Cardiac septum (tissue), 1 donor: ENCODE data around the gene LRRC45. TPM values are rescaled to one million over a fixed set of nuclear protein-coding genes. Genes with fewer than 3 reads are reported as not detected.
"Not testable (repeated sequence)": the region's sequence is repeated elsewhere in the genome, so short reads cannot be mapped to it uniquely, and the experiment has no call there.

ENCODE experiments used
- DNase-seq: peaks from one replicate; pipeline ENCODE4 v3.0.0-alpha.2; 2020; ENCODE audit warnings: low spot score
- intact Hi-C: fragments of 100-400 bp; cut with DNase I; formaldehyde crosslinking; loops from one replicate; pipeline ENCODE4 v1.14.0; 2022
- total RNA-seq: library from RNA; stranded (reverse); fragmentation: NEBNext Ultra II Directional; extraction: Animal tissue kit (Norgen Biotek cat#: 25700); gene quantifications from one replicate; pipeline ENCODE4 v1.2.1, GENCODE V29; 2021
- donor health status: DM: no; HTN: no; CAD: no.

The LRRC45 gene
- total RNA-seq, 1 donor from 2014 or later, result 3.3 TPM

DNA sequence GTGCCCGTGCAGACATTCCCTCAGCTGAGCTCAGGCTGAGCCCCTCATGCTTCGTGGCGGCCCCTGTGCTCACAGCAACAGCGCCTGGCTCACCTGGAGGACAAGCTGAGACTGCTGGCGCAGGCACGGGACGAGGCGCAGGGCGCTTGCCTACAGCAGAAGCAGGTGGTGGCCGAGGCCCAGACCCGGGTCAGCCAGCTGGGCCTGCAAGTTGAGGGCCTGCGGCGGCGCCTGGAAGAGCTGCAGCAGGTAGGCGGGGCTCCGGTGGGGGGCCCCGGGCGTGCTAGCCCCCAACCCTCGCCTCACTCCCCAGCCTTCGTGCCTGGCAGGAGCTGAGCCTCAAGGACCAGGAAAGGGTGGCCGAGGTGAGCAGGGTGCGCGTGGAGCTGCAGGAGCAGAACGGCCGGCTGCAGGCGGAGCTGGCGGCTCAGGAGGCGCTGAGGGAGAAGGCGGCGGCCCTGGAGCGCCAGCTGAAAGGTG lies 6.9 kb downstream of the LRRC45 start:
- DNase-seq, result no peak
- intact Hi-C loops, result loop anchor here (1.0 kb wide), 1 partner anchor 124 kb away; no protein-coding TSS in a partner anchor

DNA sequence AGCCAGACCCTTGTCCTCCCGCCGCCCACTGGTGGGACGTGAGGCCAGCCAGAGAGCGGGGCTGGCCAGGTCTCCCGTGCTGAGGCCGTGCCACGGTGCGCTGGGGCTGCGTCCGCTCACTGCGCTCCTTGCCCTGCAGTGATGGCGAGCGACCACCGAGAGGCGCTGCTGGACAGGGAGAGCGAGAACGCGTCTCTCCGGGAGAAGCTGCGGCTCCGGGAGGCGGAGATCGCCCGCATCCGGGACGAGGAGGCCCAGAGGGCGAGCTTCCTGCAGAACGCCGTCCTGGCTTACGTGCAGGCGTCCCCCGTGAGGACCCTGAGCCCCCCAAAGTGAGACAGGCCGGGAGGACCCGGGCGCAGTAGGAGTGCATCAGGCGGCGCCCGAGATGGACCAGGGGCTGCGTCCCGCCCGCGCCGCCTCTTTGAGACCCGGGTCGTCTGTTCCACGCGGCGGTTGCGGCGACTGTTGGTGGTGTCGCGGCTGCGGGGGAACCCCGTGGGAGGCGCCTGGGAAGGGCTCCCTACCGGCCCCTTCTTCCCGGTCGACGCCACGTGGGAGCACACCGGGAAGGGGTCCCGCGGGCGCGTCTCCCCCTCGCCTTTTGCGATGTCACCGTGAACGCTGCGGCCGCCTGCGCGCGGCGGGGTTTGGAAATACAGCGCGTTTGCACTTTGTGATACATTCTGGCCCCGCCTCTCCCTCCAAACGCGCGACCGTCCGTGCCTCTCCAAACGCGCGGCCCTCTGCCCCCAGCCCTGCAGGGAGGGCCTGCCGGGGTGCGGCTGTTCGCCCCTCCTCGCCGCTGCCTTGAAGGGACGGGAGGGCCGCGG lies 7.6 kb downstream of the LRRC45 start:
- DNase-seq, result peak; percentile 94
- intact Hi-C loops, result loop anchor here (1.0 kb wide), 1 partner anchor 124 kb away; no protein-coding TSS in a partner anchor

DNA sequence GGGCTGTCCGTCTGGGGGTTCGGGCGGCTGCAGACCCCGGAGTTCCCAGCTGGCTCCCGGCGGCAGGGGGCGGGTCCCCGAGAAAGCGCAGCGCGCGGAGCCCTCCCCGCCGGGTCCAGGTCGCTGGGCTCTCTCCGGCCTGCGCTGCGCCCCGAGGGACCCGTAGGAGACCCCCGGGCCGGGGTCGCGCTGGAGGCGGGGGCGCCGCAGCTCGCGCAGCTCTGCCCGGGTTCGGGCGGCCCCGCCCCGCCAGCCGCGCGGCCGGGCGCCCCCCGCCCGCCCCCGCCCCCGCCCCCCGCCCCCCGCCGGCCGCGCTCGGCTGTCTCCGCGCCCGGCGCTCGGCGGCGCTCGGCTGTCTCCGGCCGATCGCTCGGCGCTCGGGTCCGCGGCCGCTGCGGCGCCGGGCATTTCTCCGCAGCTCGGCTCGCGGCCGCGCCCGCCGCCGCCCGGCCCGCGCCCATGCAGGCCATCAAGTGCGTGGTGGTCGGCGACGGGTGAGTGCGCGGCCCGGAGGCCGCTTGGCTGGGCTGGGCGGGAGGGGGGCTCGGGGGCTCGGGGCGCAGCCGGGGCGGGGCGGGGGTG lies 8.3 kb downstream of the LRRC45 start, which contains the start of gene RAC3:
RAC3 (plus strand) TSS at position 376 of the 582 bp plus-strand sequence; CDS start at position 460, 84 bp downstream.
- no peak for DNase-seq
- intact Hi-C loops, result no loop called here

DNA sequence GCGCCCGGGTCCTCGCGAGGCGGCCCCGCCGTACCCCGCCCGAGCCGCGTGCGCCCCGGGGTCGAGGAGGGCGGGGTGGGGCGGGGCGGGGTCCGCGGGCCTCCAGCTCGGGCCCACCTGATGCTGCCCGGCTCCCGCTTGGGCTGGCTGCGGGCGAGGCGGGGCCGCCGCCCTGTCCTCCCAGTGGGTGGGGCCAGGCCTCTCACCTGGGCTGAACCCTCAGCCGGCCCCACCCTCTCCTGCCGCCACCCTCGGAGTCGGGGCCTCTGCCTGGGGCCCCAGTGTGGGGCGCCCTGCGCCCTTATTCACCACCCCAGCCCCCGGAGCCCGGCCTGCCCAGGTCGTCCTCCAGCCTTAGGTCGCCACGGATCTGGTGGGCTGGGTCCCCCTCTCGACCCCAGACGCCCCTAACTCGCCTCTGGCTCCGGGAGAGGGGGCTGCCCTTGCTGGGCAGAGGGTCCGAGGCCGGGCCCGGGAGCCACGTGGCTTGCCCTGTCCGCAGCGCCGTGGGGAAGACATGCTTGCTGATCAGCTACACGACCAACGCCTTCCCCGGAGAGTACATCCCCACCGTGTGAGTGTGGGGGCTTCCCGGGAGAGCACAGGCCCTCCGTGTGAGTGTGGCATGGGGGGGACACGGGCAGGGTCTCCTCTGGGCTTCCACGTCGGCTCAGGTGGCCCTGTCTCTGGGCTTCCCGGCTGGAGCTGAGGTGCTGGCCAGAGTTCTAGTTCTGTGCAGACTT lies 9.0 kb downstream of the LRRC45 start:
- no peak for DNase-seq
- intact Hi-C loops, result no loop called here

DNA sequence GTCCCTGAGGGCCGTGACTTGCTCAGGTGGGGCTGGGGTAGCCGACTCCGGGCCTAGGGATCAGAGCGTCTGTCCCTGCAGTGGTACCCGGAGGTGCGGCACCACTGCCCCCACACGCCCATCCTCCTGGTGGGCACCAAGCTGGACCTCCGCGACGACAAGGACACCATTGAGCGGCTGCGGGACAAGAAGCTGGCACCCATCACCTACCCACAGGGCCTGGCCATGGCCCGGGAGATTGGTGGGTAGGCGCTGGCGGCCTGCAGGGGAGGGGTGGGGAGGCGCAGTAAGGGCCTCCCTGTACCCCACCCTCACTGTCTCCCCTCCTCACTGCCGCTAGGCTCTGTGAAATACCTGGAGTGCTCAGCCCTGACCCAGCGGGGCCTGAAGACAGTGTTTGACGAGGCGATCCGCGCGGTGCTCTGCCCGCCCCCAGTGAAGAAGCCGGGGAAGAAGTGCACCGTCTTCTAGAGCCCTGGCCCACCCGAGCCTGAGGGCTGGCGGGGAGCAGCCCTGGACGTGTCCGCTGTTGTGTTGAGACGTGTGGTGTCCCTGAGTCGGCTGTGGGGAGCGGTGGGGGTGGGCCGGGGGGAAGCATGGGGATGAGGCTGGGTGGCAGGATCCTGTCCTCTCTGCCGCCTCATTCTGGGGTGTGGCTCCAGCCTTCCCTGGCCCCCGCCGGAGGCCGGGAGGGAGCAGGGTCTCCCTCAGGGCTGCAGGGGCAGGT lies 10.4 kb downstream of the LRRC45 start:
- intact Hi-C loops, result no loop called here
- DNase-seq, result no peak

DNA sequence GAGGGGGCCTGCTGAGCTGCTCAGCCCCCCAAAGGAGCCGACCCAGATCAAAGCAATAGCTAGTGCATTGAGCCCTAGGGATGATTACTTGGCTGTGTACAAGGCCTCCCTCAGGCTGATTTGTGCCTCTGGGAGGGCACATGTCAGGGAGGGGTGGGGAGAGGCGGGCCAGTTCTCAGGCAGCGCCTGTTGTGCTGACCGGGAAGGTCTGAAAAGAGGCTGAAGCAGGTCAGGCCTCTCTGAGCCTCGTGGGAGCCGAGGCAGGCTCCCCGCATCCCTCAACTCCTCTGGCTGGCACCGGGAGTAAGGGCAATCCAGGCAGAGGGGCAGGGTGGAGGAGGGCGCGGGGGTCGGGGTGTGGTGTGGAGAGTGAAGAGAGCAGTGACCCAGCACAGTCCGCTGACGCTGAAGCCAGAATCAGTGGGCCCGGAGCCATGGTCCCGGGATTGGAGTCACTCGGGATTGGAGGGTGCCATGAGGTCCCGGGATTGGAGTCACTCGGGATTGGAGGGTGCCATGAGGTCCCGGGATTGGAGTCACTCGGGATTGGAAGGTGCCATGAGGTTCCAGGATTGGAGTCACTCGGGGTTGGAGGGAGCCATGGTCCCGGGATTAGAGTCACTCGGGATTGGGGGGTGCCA lies 11.4 kb downstream of the LRRC45 start:
- intact Hi-C loops, result loop anchor here (5.0 kb wide), 1 partner anchor 63 kb away; the partner anchor contains the start of gene FASN
- no peak for DNase-seq

DNA sequence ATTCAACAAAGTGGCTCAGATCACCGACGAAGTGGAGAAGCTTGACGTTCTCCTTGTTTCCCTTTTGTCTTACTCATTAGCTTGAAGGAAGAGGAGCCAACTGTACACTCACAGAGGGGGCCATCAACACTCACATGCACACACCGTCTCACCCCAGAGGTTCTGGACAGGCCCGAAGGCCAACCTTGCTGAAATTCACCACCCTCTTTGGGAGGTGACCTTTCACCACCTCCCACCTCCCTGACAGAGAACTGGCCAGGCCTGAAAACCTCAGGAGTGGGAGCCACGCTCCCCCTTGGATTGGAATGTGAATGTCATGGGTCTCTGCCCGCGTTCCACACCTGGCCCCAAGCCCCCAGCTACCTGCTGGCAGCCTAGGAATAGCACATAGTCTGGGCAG lies 12.4 kb downstream of the LRRC45 start:
- DNase-seq, result no peak
- intact Hi-C loops, result loop anchor here (5.0 kb wide), 1 partner anchor 62 kb away; the partner anchor contains the start of gene FASN

DNA sequence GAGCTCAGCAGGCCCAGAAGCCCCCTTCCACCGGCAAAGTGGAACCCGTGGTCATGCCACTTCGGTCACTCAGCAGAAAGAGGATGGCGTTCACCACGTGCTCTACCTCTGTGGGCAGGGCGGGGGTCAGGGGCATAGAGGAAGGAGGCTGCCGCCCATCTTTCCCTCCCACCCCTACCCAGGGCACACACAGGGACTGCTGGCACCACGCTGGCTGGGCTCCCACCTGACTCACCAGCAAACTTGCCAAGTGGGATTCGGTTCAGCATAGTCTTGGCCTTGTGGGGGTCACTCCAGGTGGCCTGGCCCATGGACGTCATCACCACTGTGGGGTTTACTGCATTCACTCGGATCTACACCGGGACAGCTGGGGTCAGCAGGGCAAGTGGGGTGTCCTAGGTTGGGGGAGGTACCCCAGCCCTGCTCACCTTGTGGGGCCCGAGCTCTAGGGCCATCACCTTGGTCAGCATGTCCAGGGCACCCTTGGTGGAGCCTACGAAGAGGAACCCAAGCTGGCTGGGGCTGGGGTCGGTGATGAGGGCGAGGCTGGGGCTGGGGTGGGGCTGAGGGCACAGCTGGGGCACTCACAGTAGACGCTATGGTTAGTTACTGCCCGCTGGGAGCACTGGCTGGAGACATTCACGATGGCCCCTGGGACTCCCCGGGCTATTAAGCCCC lies 13.0 kb downstream of the LRRC45 start:
- intact Hi-C loops, result loop anchor here (5.0 kb wide), 1 partner anchor 61 kb away; the partner anchor contains the start of gene FASN
- DNase-seq, result no peak

DNA sequence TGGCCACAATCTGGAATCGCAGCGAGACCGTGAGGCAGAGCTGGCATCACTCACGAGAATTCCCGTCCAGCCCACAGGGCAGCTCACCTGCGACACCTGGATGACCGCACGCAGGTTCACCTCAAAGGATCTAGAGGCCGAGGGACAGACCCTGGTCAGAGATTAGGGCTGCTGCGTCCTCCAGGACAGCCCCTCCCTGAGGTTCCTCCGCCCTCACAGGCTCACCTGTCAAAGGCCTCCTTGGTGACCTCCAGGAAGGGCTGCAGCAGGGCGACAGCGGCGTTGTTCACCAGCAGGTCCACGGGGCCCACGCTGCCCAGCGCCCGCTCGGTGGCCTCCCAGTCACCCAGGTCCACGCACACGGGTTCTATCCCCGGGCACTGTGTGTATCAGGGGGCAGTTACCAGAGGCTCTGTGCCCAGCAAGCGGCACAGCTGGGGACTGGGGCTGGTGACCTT lies 13.6 kb downstream of the LRRC45 start:
- intact Hi-C loops, result loop anchor here (5.0 kb wide), 1 partner anchor 61 kb away; the partner anchor contains the start of gene FASN
- no peak for DNase-seq

DNA sequence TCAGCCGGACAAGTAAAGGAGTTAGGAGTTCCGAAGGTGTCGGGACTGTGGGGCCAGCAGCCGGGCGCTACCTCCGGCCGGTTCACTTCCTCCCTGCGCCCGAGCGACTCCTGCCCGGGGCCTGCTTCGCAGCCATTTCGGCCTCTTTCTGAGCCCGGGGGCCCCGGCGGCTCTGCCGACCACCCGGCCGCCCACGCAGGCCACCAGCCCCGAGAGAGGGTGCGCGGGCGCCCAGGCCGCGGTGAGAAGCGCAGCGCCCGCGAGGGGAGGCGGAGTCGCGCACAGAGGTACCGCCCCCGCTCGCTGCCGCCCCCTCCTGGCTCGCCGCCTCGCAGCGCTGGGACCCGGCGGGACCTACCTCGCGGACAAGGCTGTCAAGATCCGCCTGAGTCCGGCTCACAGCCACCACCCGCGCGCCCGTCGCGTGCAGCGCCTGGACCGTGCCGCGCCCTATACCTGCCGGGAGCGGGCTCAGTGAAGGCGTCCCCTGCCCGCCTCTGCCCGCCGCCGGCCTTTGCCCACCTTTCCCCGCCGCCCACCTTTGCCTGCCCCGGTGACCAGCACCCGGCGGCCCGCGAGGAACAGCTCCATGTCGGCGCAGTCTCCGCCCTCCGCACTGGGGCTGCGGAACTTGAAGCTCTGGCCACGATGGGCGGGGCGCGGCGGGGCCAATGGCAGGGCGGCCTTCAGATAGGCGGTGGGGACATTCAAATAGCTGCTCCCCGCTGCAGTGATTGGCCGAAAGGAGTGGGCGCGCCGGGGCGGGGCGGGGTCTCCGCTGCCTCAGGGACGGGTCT lies 14.2 kb downstream of the LRRC45 start, which contains the start of gene DCXR:
DCXR (minus strand) TSS at position 606 of the 797 bp plus-strand sequence; CDS start at position 591, 15 bp downstream.
- intact Hi-C loops, result loop anchor here (5.0 kb wide), 1 partner anchor 60 kb away; the partner anchor contains the start of gene FASN
- peak; percentile 99 for DNase-seq

DNA sequence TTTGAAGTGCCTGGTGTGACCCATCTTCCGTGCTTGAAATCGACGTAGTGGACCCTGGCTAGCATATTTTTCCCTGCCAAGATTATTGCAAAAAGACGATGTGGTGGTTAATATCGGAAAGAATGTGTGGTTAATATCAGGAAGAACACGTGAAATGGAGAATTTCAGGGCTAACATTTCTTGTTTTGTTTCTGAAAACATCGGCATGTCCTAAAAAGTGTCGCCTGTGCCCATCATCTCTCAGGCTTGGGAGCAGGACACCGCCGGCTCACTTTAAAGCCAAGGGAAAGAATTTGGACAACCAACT lies 14.7 kb downstream of the LRRC45 start:
- intact Hi-C loops, result loop anchor here (5.0 kb wide), 1 partner anchor 59 kb away; the partner anchor contains the start of gene FASN
- no peak for DNase-seq

DNA sequence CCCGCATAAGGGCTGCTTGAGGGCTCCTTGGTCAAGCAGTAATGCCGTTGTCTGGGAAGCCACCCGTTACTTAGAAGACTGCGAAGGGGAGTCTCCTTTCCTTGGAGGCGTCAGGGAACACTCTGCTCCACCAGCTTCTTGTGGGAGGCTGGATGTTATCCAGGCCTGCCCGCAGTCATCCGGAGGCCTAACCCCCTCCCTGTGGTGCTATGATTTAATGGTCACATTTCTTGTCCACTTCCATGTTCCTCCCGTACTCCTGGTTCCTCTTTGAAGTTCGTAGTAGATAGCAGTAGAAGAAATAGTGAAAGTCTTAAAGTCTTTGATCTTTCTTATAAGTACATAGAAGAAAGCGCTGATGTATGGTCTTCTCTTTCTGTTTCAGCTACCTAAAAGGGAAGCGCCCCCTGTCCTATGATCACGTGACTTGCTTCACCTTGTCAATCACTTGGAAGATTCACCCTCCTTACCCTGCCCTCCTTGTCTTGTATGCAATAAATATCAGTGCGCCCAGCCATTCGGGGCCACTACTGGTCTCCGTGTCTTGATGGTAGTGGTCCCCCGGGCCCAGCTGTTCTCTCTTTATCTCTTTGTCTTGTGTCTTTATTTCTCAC lies 15.8 kb downstream of the LRRC45 start:
- intact Hi-C loops, result loop anchor here (5.0 kb wide), 1 partner anchor 58 kb away; the partner anchor contains the start of gene FASN

DNA sequence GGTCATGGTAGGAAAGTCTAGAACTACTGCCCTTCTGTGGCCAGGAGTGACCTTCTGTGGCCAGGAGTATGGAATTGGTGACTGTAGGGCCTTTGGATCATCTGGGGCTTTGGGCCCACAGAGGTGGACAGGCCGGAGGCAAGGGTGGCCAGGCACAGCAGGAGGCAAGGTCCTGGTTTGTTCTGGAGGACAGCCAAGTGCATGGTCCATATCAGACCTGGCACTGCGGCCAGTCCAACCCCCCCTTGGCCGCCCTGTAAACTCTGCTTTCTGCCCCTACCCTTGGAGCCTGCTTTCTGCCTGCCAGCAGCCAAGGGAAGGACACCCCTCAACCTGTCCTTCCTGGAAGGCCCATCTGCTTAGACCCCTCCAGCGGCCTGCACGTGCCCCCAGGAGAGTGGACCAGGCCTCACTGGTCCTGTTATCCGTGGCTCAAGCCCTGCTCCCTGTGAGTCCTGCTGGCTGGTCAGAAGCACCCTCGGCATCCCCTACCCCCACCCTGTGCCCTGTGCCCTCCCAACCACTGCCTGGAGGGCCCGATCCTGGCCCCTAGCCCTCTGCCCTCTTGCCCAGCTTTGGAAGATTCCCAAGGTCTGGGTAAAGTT lies 16.7 kb downstream of the LRRC45 start:
- intact Hi-C loops, result loop anchor here (5.0 kb wide), 1 partner anchor 58 kb away; the partner anchor contains the start of gene FASN
- DNase-seq, result no peak

More for the DNA sequence above, 15.8 kb downstream of the LRRC45 start:
- DNase-seq, result not testable (repeated sequence)

DNA sequence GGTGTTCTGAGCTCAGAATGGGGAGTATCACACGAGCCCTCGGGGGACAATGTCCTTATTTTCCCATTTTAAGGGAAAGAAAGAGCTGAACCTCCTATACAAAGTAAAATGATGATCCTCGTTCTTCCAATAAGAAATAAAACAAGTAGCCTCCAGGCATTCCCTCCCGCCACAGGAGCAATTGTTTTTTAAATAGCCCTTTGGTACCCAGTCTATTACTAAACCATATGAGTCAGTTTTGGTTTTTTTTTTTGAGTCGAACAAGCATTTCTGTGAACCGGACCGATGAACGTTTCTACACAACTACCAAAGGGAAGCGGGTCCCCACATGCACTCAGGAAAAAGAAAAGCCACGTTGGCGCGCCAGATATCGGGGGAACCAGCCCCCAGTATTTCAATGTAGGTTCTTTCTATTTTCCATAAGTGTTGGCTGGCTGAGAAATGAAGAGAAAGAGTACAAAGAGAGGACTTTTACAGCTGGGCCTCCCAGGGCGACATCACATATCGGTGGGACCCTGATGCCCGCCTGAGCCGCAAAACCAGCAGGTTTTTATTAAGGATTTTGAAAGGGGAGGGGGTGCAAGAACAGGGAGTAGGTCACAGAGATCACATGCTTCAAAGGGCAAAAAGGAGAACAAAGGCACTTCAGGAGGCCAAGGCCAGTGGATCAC lies 18.2 kb downstream of the LRRC45 start:
- intact Hi-C loops, result no loop called here
- DNase-seq, result no peak

DNA sequence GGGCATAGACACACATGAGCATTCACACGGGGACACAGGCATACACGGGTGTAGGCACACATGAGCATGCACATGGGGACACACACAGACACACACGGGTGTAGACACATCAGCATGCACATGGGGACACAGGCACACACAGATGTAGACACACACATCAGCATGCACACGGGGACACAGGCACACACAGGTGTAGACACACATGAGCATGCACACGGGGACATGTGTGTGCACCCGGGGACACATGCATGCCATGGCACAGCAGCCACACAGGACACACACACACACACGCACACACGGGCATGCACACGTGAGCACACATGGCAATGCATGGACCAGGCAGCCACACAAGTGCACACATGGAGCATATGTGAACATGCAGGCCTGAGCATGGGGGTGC lies 19.5 kb downstream of the LRRC45 start:
- DNase-seq, result no peak
- intact Hi-C loops, result no loop called here

DNA sequence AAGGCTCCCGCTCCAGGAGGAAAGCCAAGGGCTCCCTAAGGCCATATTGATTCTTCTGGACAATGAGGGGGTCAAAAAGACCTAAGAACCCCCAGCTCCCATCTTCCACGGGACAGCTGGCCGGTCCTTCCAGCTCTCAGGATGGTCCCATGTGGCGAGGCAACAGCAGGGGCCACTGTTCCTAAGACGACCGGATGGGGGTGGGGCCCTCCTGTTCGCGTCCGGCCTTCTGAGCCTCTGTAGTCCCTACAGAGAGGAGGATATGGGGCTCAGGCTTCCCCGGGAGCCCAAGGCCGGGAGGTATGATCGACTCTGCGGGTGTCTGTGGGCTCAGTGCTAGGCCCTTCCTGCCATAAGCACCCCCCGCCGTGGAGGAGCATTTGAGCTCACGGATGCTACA lies 20.4 kb downstream of the LRRC45 start:
- intact Hi-C loops, result no loop called here
- no peak for DNase-seq
